CD14-positive monocyte (primary cell): Measurements from ENCODE around the gene RNF5. TPM values are rescaled to one million over a fixed set of nuclear protein-coding genes. Genes with fewer than 3 reads are reported as not detected.
A peak's percentile ranks its signal among the peaks of the same experiment; 100 is the strongest.

Source experiments
- DNase-seq, 3 donors: peaks; one replicate each; pipeline ENCODE4 v3.0.0-alpha.2; 2011 to 2022
- H2AFZ ChIP-seq: 2 replicates; pipeline ENCODE4 v1.6.0; 2012; ENCODE audit warnings: mild to moderate bottlenecking, low read depth, low read length, inconsistent platforms; ENCODE audit not compliant: insufficient read depth, poor library complexity, severe bottlenecking
- H3K27ac ChIP-seq, 2 donors: 1 replicate in 1 of 2; 2 replicates in 1 of 2; pipeline ENCODE4 v1.5.1; 2012 to 2013; ENCODE audit warnings: low read length in 2 of 2, control low read depth in 1 of 2, inconsistent platforms in 1 of 2, low read depth in 1 of 2, mild to moderate bottlenecking in 1 of 2
- H3K27me3 ChIP-seq, 2 donors: one replicate each; pipeline versions ENCODE4 v1.6.0 to v1.6.1; 2011 to 2013; ENCODE audit warnings: low read length in 2 of 2; ENCODE audit not compliant: control insufficient read depth in 2 of 2, insufficient read depth in 2 of 2
- H3K36me3 ChIP-seq, 2 donors: replicated peaks in 1 of 2; 1 replicate in 1 of 2; 2 replicates in 1 of 2; pipeline versions ENCODE4 v1.5.1 to v1.6.1; 2012 to 2013; ENCODE audit warnings: low read length in 2 of 2, control low read depth in 1 of 2, inconsistent platforms in 1 of 2, mild to moderate bottlenecking in 1 of 2; ENCODE audit not compliant: insufficient read depth in 2 of 2, control insufficient read depth in 1 of 2
- H3K4me1 ChIP-seq, 2 donors: 1 replicate in 1 of 2; 2 replicates in 1 of 2; pipeline versions ENCODE4 v1.5.1 to v1.6.1; 2012 to 2013; ENCODE audit warnings: low read length in 2 of 2, control low read depth in 1 of 2, inconsistent platforms in 1 of 2, mild to moderate bottlenecking in 1 of 2, moderate library complexity in 1 of 2; ENCODE audit not compliant: insufficient read depth in 2 of 2, control insufficient read depth in 1 of 2
- H3K4me2 ChIP-seq: replicated peaks from 2 replicates; pipeline ENCODE3; 2012; ENCODE audit warnings: low read length, moderate library complexity, mild to moderate bottlenecking; ENCODE audit not compliant: poor library complexity, severe bottlenecking; ENCODE audit errors: extremely low read depth
- H3K4me3 ChIP-seq, 3 experiments: fragments of 200-600 bp in 1 of 3; sonication (generic) in 1 of 3; replicated peaks in 1 of 3; 1 replicate in 2 of 3; 2 replicates in 1 of 3; pipeline ENCODE4 v1.5.1; 2011 to 2013; ENCODE audit warnings: low read length in 3 of 3, mild to moderate bottlenecking in 3 of 3, control low read depth in 2 of 3, low read depth in 2 of 3, inconsistent platforms in 1 of 3, moderate library complexity in 1 of 3
- H3K79me2 ChIP-seq: 2 replicates; pipeline ENCODE4 v1.6.0; 2012; ENCODE audit warnings: mild to moderate bottlenecking, control low read depth, inconsistent platforms, low read length, moderate library complexity; ENCODE audit not compliant: insufficient read depth
- H3K9ac ChIP-seq: 2 replicates; pipeline ENCODE4 v1.6.0; 2017; ENCODE audit warnings: low read length, mild to moderate bottlenecking; ENCODE audit not compliant: insufficient read depth, poor library complexity, severe bottlenecking
- H3K9me3 ChIP-seq, 2 donors: replicated peaks in 1 of 2; 1 replicate in 1 of 2; 2 replicates in 1 of 2; pipeline versions ENCODE4 v1.5.1 to v1.6.1; 2012 to 2013; ENCODE audit warnings: low read length in 2 of 2, control low read depth in 1 of 2; ENCODE audit not compliant: control insufficient read depth in 1 of 2, insufficient read depth in 1 of 2
- H4K20me1 ChIP-seq: 2 replicates; pipeline ENCODE4 v1.6.0; 2012; ENCODE audit warnings: mild to moderate bottlenecking, low read length, control low read depth, moderate library complexity; ENCODE audit not compliant: insufficient read depth
- H3K27ac Mint-ChIP-seq, 7 donors: one replicate each; pipeline ENCODE4 v1.8.0; 2020; ENCODE audit warnings: mild to moderate bottlenecking in 7 of 7, mixed read lengths in 7 of 7, moderate library complexity in 6 of 7, inconsistent platforms in 2 of 7
- H3K27me3 Mint-ChIP-seq, 3 donors: one replicate each; pipeline ENCODE4 v1.8.0; 2021 to 2022; ENCODE audit warnings: low read depth in 3 of 3, mild to moderate bottlenecking in 3 of 3, mixed read lengths in 3 of 3, moderate library complexity in 3 of 3, inconsistent platforms in 1 of 3
- H3K36me3 Mint-ChIP-seq, 2 donors: one replicate each; pipeline ENCODE4 v1.8.0; 2020; ENCODE audit warnings: mixed read lengths in 2 of 2, inconsistent platforms in 1 of 2, mild to moderate bottlenecking in 1 of 2
- H3K4me1 Mint-ChIP-seq: one replicate; pipeline ENCODE4 v1.8.0; 2020; ENCODE audit warnings: mild to moderate bottlenecking, mixed read lengths
- H3K4me3 Mint-ChIP-seq, 2 donors: one replicate each; pipeline ENCODE4 v1.8.0; 2020; ENCODE audit warnings: mild to moderate bottlenecking in 2 of 2, mixed read lengths in 2 of 2, moderate library complexity in 1 of 2
- H3K9me3 Mint-ChIP-seq, 7 donors: one replicate each; pipeline ENCODE4 v1.8.0; 2020 to 2022; ENCODE audit warnings: mixed read lengths in 7 of 7, mild to moderate bottlenecking in 6 of 7, moderate library complexity in 6 of 7, inconsistent platforms in 2 of 7
- CTCF ChIP-seq: fragments of 200-600 bp; IDR thresholded peaks from one replicate; pipeline ENCODE4 v1.8.0; 2022; ENCODE audit warnings: antibody characterized with exemption, mild to moderate bottlenecking
- WGBS: methylation state at CpG from one replicate; pipeline ENCODE4 v1.1.5; 2013; ENCODE audit warnings: missing lambda C conversion rate; ENCODE audit not compliant: insufficient coverage; 5-methylcytosine and 5-hydroxymethylcytosine counted together
- intact Hi-C, 2 donors: fragments of 100-400 bp; cut with micrococcal nuclease; formaldehyde crosslinking; loops; one replicate each; pipeline versions ENCODE4 v1.15.0 to v1.15.1; 2023
- polyA plus RNA-seq, 3 donors: library from polyadenylated mRNA; depleted of rRNA in 1 of 3; unstranded in 2 of 3; stranded (reverse) in 1 of 3; fragments of 300-500 nt in 2 of 3; fragments of >200 nt in 1 of 3; fragmentation: Illumina TruSeq in 2 of 3; gene quantifications; 1 replicate in 2 of 3; 2 replicates in 1 of 3; pipeline ENCODE4 v1.2.3, GENCODE V29; 2012 to 2021

Gene RNF5
- polyA plus RNA-seq, 3 donors: 62.2 to 108 (median 83.5) TPM

- TF ChIP-seq CTCF: no peak
- no peak for DNase-seq
- no peak overlapping the region for H3K4me3 Mint-ChIP-seq
These were observed 46.1 kb upstream of the RNF5 start for GRCh38 chr6:32132110-32132509.

GRCh38 chr6:32133786-32134185 is 44.4 kb upstream of the RNF5 start:
- Mint-ChIP-seq H3K4me3 (no peak overlapping the region), H3K27me3 (peaks cover 13 to 18% (median 16%) of the 10 kb centered on the region in 3 donors), H3K4me1 (peaks cover 13% of the 10 kb centered on the region), H3K36me3 (no peaks in the 10 kb centered on the region), H3K9me3 (no peaks in the 10 kb centered on the region), H3K27ac (no peak overlapping the region)
- intact Hi-C loops: loop anchor here in 1 of 2 donors (5.0 kb wide), 1 partner anchor 59 kb away; the partner anchor contains the start of genes GPSM3 and PBX2
- DNase-seq: no peak
- H3K4me3 ChIP-seq: no peak overlapping the region
- no peak for TF ChIP-seq CTCF
- H3K27ac ChIP-seq: no peak overlapping the region
- H2AFZ ChIP-seq: peak overlapping the region; percentile 32
- H3K36me3 ChIP-seq: no peaks in the 10 kb centered on the region
- no peak overlapping the region for H3K4me2 ChIP-seq
- no CpG with 5 or more reads among the region's 4 CpGs for WGBS
- H4K20me1 ChIP-seq: no peaks in the 10 kb centered on the region
- H3K79me2 ChIP-seq: peaks cover 8% of the 10 kb centered on the region
- peaks cover 0 to 3% of the 10 kb centered on the region in 2 donors for H3K27me3 ChIP-seq
- no peaks in the 10 kb centered on the region for H3K9me3 ChIP-seq
- H3K9ac ChIP-seq: no peak overlapping the region
- peaks cover 15 to 18% of the 10 kb centered on the region in 2 donors for H3K4me1 ChIP-seq

More at GRCh38 chr6:32132110-32132509, 46.1 kb upstream of the RNF5 start:
- Histone ChIP-seq H3K4me3 (no peak overlapping the region), H3K4me2 (no peak overlapping the region), H3K36me3 (no peaks in the 10 kb centered on the region), H4K20me1 (no peaks in the 10 kb centered on the region), H3K4me1 (peaks cover 26 to 29% of the 10 kb centered on the region in 2 donors), H3K27me3 (peaks cover 0 to 3% of the 10 kb centered on the region in 2 donors), H3K79me2 (peaks cover 20% of the 10 kb centered on the region), H3K9me3 (no peaks in the 10 kb centered on the region), H3K27ac (no peak overlapping the region), H2AFZ (peak overlapping the region; percentile 21), H3K9ac (no peak overlapping the region)
- intact Hi-C loops: loop anchor here in 1 of 2 donors (5.0 kb wide), 1 partner anchor 60 kb away; the partner anchor contains the start of genes GPSM3 and PBX2
- Mint-ChIP-seq H3K9me3 (peaks cover 0 to 2% (median 0%) of the 10 kb centered on the region in 7 donors), H3K4me1 (peaks cover 22% of the 10 kb centered on the region), H3K27me3 (peaks cover 13 to 18% (median 16%) of the 10 kb centered on the region in 3 donors), H3K36me3 (no peaks in the 10 kb centered on the region), H3K27ac (no peak overlapping the region)
